Vagina (tissue), 2 donors: ENCODE measurements around the gene ZNF107. TPM values are rescaled to one million over a fixed set of nuclear protein-coding genes. Genes with fewer than 3 reads are reported as not detected.
"Not testable (repeated sequence)": the region's sequence is repeated elsewhere in the genome, so short reads cannot be mapped to it uniquely, and the experiment has no call there.

Experiments
- DNase-seq, 2 donors: peaks; one replicate each; pipeline ENCODE4 v3.0.0-alpha.2; 2017; ENCODE audit errors: extremely low spot score in 2 of 2
- H3K27ac ChIP-seq: fragments of 200-600 bp; sonication (generic); one replicate; pipeline ENCODE4 v1.5.1; 2019
- H3K27me3 ChIP-seq: fragments of 200-600 bp; sonication (generic); one replicate; pipeline ENCODE4 v1.5.1; 2019
- H3K36me3 ChIP-seq, 2 donors: fragments of 200-600 bp; sonication (generic); one replicate each; pipeline ENCODE4 v1.5.1; 2017 to 2019
- H3K4me1 ChIP-seq: fragments of 200-600 bp; sonication (generic); one replicate; pipeline ENCODE4 v1.5.1; 2019
- H3K4me3 ChIP-seq, 2 donors: fragments of 200-600 bp; sonication (generic); 1 replicate in 1 of 2; 2 replicates in 1 of 2; pipeline ENCODE4 v1.5.1; 2016 to 2019
- H3K9me3 ChIP-seq: fragments of 200-600 bp; sonication (generic); one replicate; pipeline ENCODE4 v1.5.1; 2019
- CTCF ChIP-seq, 3 experiments: fragments of 450-650 bp in 2 of 3; fragments of 200-600 bp in 1 of 3; sonication (generic) in 1 of 3; IDR thresholded peaks; one replicate each; pipeline ENCODE4 v1.5.1; 2017 to 2019; ENCODE audit warnings: antibody characterized with exemption in 3 of 3, mild to moderate bottlenecking in 2 of 3, moderate library complexity in 2 of 3
- POLR2A ChIP-seq, 2 donors: fragments of 450-650 bp; IDR thresholded peaks; one replicate each; pipeline ENCODE4 v1.6.1; 2017; ENCODE audit warnings: antibody characterized with exemption in 2 of 2, mild to moderate bottlenecking in 2 of 2, moderate library complexity in 2 of 2
- POLR2AphosphoS5 ChIP-seq, 2 donors: sonication (generic); formaldehyde crosslinking; IDR thresholded peaks; one replicate each; pipeline ENCODE4 v1.9.0; 2017; ENCODE audit warnings: antibody characterized with exemption in 2 of 2, mild to moderate bottlenecking in 2 of 2, low read depth in 1 of 2; ENCODE audit not compliant: insufficient read depth in 1 of 2
- intact Hi-C: fragments of 100-400 bp; cut with DNase I; formaldehyde crosslinking; loops from one replicate; pipeline ENCODE4 v1.15.1; 2023
- total RNA-seq: library from RNA; depleted of rRNA; stranded (reverse); fragments of >200 nt; gene quantifications from one replicate; pipeline ENCODE4 v1.2.3, GENCODE V29; 2016

Gene ZNF107
- total RNA-seq, 1 donor from 2014 or later: 9.3 TPM

DNA sequence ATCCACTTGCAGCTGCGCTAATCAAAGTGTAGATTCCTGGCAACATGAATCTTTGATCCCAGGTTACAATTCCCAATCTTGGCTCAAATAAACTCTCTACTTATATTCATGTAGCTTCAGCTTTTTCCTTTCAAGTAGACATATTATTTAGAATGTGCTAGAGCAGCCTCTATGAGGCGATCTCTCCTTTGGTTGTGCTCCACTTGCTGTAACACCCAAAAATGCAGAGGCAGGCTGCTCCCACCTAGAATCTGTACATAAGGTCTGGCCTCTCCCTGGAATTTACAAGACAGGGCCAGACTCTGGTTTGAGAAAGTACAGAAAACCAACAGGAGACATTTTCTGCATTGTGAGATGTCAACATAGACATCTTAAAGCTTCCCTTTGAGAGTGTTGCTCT is 23.1 kb downstream of the ZNF107 start:
- H3K9me3 ChIP-seq: no peaks in the 10 kb centered on the region
- H3K4me3 ChIP-seq: no peak overlapping the region
- TF ChIP-seq POLR2AphosphoS5 (IDR thresholded peaks at IDR 0.05; ENCODE audit: insufficient read depth in 1 of 2, low read depth in 1 of 2) (no peak), POLR2A (IDR thresholded peaks at IDR 0.05) (no peak), CTCF (IDR thresholded peaks at IDR 0.05) (no peak)
- peaks cover 17% of the 10 kb centered on the region for H3K4me1 ChIP-seq
- H3K27ac ChIP-seq: no peak overlapping the region
- H3K36me3 ChIP-seq: peaks cover 0 to 17% of the 10 kb centered on the region in 2 donors
- no peaks in the 10 kb centered on the region for H3K27me3 ChIP-seq
- DNase-seq: no peak
- intact Hi-C loops: no loop called here

DNA sequence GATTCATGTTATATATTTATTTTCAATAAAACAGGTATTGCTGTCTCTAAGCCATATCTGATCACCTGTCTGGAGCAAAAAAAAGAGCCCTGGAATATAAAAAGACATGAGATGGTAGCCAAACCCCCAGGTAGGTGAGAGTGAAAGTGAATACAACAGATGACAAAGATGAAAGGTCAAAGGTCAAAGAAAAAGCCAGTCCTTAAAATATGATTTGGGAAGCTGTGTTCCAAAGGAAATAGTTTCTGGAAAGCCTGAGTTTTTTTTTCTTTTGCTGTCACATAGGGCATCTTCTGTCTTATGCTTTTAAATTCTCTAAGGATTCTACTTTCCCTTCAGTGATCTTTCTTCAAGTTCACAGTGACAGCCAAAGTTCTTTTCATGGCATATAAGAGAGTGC is 25.9 kb downstream of the ZNF107 start:
- Histone ChIP-seq H3K9me3 (no peaks in the 10 kb centered on the region), H3K4me1 (peaks cover 7% of the 10 kb centered on the region), H3K36me3 (peaks cover 0 to 17% of the 10 kb centered on the region in 2 donors), H3K27me3 (no peaks in the 10 kb centered on the region), H3K27ac (no peak overlapping the region), H3K4me3 (no peak overlapping the region)
- TF ChIP-seq POLR2A (IDR thresholded peaks at IDR 0.05): no peak
- no peak for TF ChIP-seq CTCF (IDR thresholded peaks at IDR 0.05)
- TF ChIP-seq POLR2AphosphoS5 (IDR thresholded peaks at IDR 0.05; ENCODE audit: insufficient read depth in 1 of 2, low read depth in 1 of 2): no peak
- DNase-seq: no peak
- intact Hi-C loops: no loop called here

DNA sequence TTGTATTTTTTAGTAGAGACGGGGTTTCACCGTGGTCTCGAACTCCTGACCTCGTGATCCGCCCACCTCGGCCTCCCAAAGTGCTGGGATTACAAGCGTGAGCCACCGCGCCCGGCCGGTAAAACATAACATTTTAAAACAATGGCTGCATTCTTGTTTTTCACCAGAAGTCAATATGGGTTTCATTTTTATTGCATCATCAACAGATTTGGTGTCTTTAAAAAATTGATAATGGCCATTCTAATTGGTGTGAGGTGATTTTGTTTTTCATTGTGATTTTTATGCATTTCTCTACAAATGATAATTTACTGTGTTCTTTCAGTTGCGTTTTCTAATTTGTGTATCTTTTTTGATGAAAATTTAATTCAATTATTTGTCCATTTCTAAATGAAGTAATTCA is 31.9 kb downstream of the ZNF107 start:
- intact Hi-C loops: not testable (repeated sequence)
- H3K9me3 ChIP-seq: peaks cover 11% of the 10 kb centered on the region

GRCh38 chr7:64706625-64707292 is 40.8 kb downstream of the ZNF107 start:
- no peaks in the 10 kb centered on the region for H3K4me1 ChIP-seq
- intact Hi-C loops: no loop called here

More for the DNA sequence above, 31.9 kb downstream of the ZNF107 start:
- H3K27me3 ChIP-seq, DNase-seq, H3K27ac ChIP-seq, H3K4me3 ChIP-seq, H3K4me1 ChIP-seq: not testable (repeated sequence)
- H3K36me3 ChIP-seq: peaks cover 0 to 38% of the 10 kb centered on the region in 2 donors

GRCh38 chr7:64717896-64718295 is 52.0 kb downstream of the ZNF107 start:
- intact Hi-C loops, H3K4me3 ChIP-seq, DNase-seq, H3K4me1 ChIP-seq, H3K27me3 ChIP-seq, H3K36me3 ChIP-seq, H3K27ac ChIP-seq: not testable (repeated sequence)
- peaks cover 18% of the 10 kb centered on the region for H3K9me3 ChIP-seq

More at GRCh38 chr7:64706625-64707292, 40.8 kb downstream of the ZNF107 start:
- Histone ChIP-seq H3K4me3 (no peak overlapping the region), H3K9me3 (peaks cover 62% of the 10 kb centered on the region), H3K36me3 (peaks cover 0 to 41% of the 10 kb centered on the region in 2 donors), H3K27ac (no peak overlapping the region), H3K27me3 (no peaks in the 10 kb centered on the region)
- DNase-seq: no peak
- no peak for TF ChIP-seq POLR2AphosphoS5 (IDR thresholded peaks at IDR 0.05; ENCODE audit: insufficient read depth in 1 of 2, low read depth in 1 of 2)
- no peak for TF ChIP-seq POLR2A (IDR thresholded peaks at IDR 0.05)
- TF ChIP-seq CTCF (IDR thresholded peaks at IDR 0.05): no peak

- H3K27ac ChIP-seq: no peak overlapping the region
- TF ChIP-seq CTCF (IDR thresholded peaks at IDR 0.05) (no peak), POLR2AphosphoS5 (IDR thresholded peaks at IDR 0.05; ENCODE audit: insufficient read depth in 1 of 2, low read depth in 1 of 2) (no peak), POLR2A (IDR thresholded peaks at IDR 0.05) (no peak)
- intact Hi-C loops: no loop called here
These were observed 63.3 kb downstream of the ZNF107 start for GRCh38 chr7:64729089-64729848.

More at GRCh38 chr7:64729089-64729848, 63.3 kb downstream of the ZNF107 start:
- Histone ChIP-seq H3K36me3 (no peaks in the 10 kb centered on the region), H3K4me1 (no peaks in the 10 kb centered on the region), H3K9me3 (no peaks in the 10 kb centered on the region), H3K4me3 (no peak overlapping the region), H3K27me3 (no peaks in the 10 kb centered on the region)
- no peak for DNase-seq
